Measurements from ENCODE around the gene TPSG1.

TPSG1 gene

GRCh38 chr16:1214719-1215118 is 10.3 kb downstream of the TPSG1 start:
- no peaks in the 10 kb centered on the region for H3K9me3 ChIP-seq (ENCODE audit: low read length)
- no peak overlapping the region for H3K27ac ChIP-seq (ENCODE audit: low read depth, low read length, poor library complexity, severe bottlenecking)
- no peak overlapping the region for H3K4me2 ChIP-seq (ENCODE audit: low read length)
- no peaks in the 10 kb centered on the region for H4K20me1 ChIP-seq (ENCODE audit: insufficient read depth, low read length)
- no peaks in the 10 kb centered on the region for H3K27me3 ChIP-seq (ENCODE audit: insufficient read depth, low read length)
- no peaks in the 10 kb centered on the region for H3F3A ChIP-seq (ENCODE audit: insufficient read depth, low read length)
- no peak overlapping the region for H3K9ac ChIP-seq (ENCODE audit: low read length)
- H3K79me2 ChIP-seq (ENCODE audit: insufficient read depth, low read length): no peaks in the 10 kb centered on the region
- H3K4me1 ChIP-seq (ENCODE audit: insufficient read depth, low read length, severe bottlenecking): no peaks in the 10 kb centered on the region
- TF ChIP-seq CTCF (IDR thresholded peaks at IDR 0.05; ENCODE audit: low read length): no peak
- no peak overlapping the region for H3K4me3 ChIP-seq (ENCODE audit: low read depth, low read length, poor library complexity, severe bottlenecking)
- H3K9me2 ChIP-seq (ENCODE audit: low read depth, low read length): no peaks in the 10 kb centered on the region
- no peak overlapping the region for H2AFZ ChIP-seq (ENCODE audit: low read length)
- no peaks in the 10 kb centered on the region for H3K36me3 ChIP-seq (ENCODE audit: insufficient read depth, low read length)

GRCh38 chr16:1213796-1214372 is 11.2 kb downstream of the TPSG1 start:
- Histone ChIP-seq H3K27me3 (ENCODE audit: insufficient read depth, low read length) (no peaks in the 10 kb centered on the region), H3K27ac (ENCODE audit: low read depth, low read length, poor library complexity, severe bottlenecking) (no peak overlapping the region), H3K4me3 (ENCODE audit: low read depth, low read length, poor library complexity, severe bottlenecking) (no peak overlapping the region), H3K4me1 (ENCODE audit: insufficient read depth, low read length, severe bottlenecking) (no peaks in the 10 kb centered on the region), H3K4me2 (ENCODE audit: low read length) (no peak overlapping the region), H3K9ac (ENCODE audit: low read length) (no peak overlapping the region), H3K9me2 (ENCODE audit: low read depth, low read length) (no peaks in the 10 kb centered on the region), H3K36me3 (ENCODE audit: insufficient read depth, low read length) (no peaks in the 10 kb centered on the region), H2AFZ (ENCODE audit: low read length) (no peak overlapping the region), H4K20me1 (ENCODE audit: insufficient read depth, low read length) (no peaks in the 10 kb centered on the region), H3F3A (ENCODE audit: insufficient read depth, low read length) (no peaks in the 10 kb centered on the region), H3K79me2 (ENCODE audit: insufficient read depth, low read length) (no peaks in the 10 kb centered on the region), H3K9me3 (ENCODE audit: low read length) (no peaks in the 10 kb centered on the region)
- TF ChIP-seq CTCF (IDR thresholded peaks at IDR 0.05; ENCODE audit: low read length) (no peak), EZH2 (IDR thresholded peaks at IDR 0.05; ENCODE audit: borderline replicate concordance, low read length) (no peak)

DNA sequence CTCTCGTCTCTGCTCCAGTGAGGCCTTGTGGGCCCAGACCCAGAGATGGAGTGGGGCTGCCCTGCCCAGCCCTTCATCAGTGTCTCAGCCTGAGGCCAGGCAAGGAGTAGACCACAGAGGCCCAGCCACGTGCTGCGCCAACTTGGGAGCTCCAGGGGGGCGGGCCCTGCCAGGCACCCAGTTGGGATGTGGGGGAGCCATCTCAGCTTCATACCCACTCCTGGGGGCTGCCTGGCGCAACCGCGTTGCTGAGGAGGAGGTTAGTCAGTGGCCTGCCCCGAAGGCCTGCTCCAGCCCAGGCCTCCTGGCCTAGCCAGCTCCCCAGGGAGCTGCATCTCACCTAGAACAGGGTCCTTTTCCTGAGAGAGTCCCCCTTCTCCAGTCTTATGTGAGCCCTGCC is 11.8 kb downstream of the TPSG1 start:
- Histone ChIP-seq H3K4me1 (ENCODE audit: insufficient read depth, low read length, severe bottlenecking) (no peaks in the 10 kb centered on the region), H3K4me3 (ENCODE audit: low read depth, low read length, poor library complexity, severe bottlenecking) (no peak overlapping the region), H3F3A (ENCODE audit: insufficient read depth, low read length) (no peaks in the 10 kb centered on the region), H4K20me1 (ENCODE audit: insufficient read depth, low read length) (no peaks in the 10 kb centered on the region), H3K4me2 (ENCODE audit: low read length) (no peak overlapping the region), H3K9ac (ENCODE audit: low read length) (no peak overlapping the region), H3K27me3 (ENCODE audit: insufficient read depth, low read length) (no peaks in the 10 kb centered on the region), H3K9me2 (ENCODE audit: low read depth, low read length) (no peaks in the 10 kb centered on the region), H3K79me2 (ENCODE audit: insufficient read depth, low read length) (no peaks in the 10 kb centered on the region), H3K36me3 (ENCODE audit: insufficient read depth, low read length) (no peaks in the 10 kb centered on the region), H2AFZ (ENCODE audit: low read length) (no peak overlapping the region), H3K27ac (ENCODE audit: low read depth, low read length, poor library complexity, severe bottlenecking) (no peak overlapping the region), H3K9me3 (ENCODE audit: low read length) (no peaks in the 10 kb centered on the region)
- no peak for TF ChIP-seq CTCF (IDR thresholded peaks at IDR 0.05; ENCODE audit: low read length)
